GM12878 (cell line): ENCODE results near the gene NGF. TPM values are rescaled to one million over a fixed set of nuclear protein-coding genes. Genes with fewer than 3 reads are reported as not detected.

ENCODE experiments used
- ATAC-seq: fragments of 200-7000 bp; cut with Tn5 transposase; 3 replicates; pipeline ENCODE4 v1.9.1; 2020; ENCODE audit warnings: mild to moderate bottlenecking, moderate library complexity
- BruUV-seq: library from RNA; stranded (reverse); fragments of 400-500 nt; replicated peaks from 2 replicates; lab custom pipeline; 2021; lab: Mats Ljungman, UMichigan
- CTCF ChIA-PET: fragments of 300-600 bp; sonication (Branson Sonifier 250); formaldehyde crosslinking; extraction: SDS; loops from one replicate; lab custom pipeline; 2021; ENCODE audit warnings: inconsistent platforms; lab: Yijun Ruan, JAX
- POLR2A ChIA-PET: fragments of 350-600 bp; formaldehyde crosslinking; extraction: SDS; loops from one replicate; lab custom pipeline; 2021; ENCODE audit warnings: inconsistent platforms; lab: Charles Lee
- RAD21 ChIA-PET: fragments of 300-600 bp; sonication (Branson Sonifier 250); formaldehyde crosslinking; loops from one replicate; lab custom pipeline; 2023; ENCODE audit warnings: antibody characterized with exemption; ENCODE audit not compliant: unreplicated experiment; lab: Charles Lee
- SMC1A ChIA-PET: fragments of 300-600 bp; sonication (Branson Sonifier 250); formaldehyde crosslinking; loops from one replicate; lab custom pipeline; 2023; ENCODE audit not compliant: unreplicated experiment, uncharacterized antibody; lab: Charles Lee
- DNase-seq: peaks from one replicate; pipeline ENCODE4 v3.0.0-alpha.2; 2011; ENCODE audit warnings: low read depth, low spot score
- FAIRE-seq: peaks from 3 replicates; lab custom pipeline; 2011; peaks lifted over from hg19 to GRCh38; lab: Jason Lieb, UNC
- H2AFZ ChIP-seq: 2 replicates; pipeline ENCODE4 v1.6.0; 2011; ENCODE audit warnings: low read depth, low read length, control low read depth; ENCODE audit not compliant: control insufficient read depth
- H3K27ac ChIP-seq: 2 replicates; pipeline ENCODE4 v1.5.1; 2011; ENCODE audit warnings: control low read depth; ENCODE audit not compliant: control insufficient read depth, insufficient read depth
- H3K27me3 ChIP-seq, 2 experiments: replicated peaks in 1 of 2; 2 replicates each; pipeline versions ENCODE4 v1.6.0 to v1.6.1; 2011; ENCODE audit warnings: low read length in 1 of 2; ENCODE audit not compliant: control insufficient read depth in 2 of 2, insufficient read depth in 2 of 2
- H3K36me3 ChIP-seq, 2 experiments: 2 replicates each; pipeline ENCODE4 v1.5.1; 2011; ENCODE audit warnings: low read length in 1 of 2; ENCODE audit not compliant: control insufficient read depth in 2 of 2, insufficient read depth in 2 of 2
- H3K4me1 ChIP-seq: 2 replicates; pipeline ENCODE4 v1.6.1; 2011; ENCODE audit warnings: mild to moderate bottlenecking, low read length, moderate library complexity, mixed read lengths; ENCODE audit not compliant: control insufficient read depth, insufficient read depth
- H3K4me2 ChIP-seq: 2 replicates; pipeline ENCODE4 v1.6.0; 2011; ENCODE audit warnings: control low read depth; ENCODE audit not compliant: control insufficient read depth, insufficient read depth
- H3K4me3 ChIP-seq: fragments of 200-600 bp; sonication (generic); 2 replicates; pipeline ENCODE4 v1.5.1; 2016
- H3K79me2 ChIP-seq: 2 replicates; pipeline ENCODE4 v1.6.0; 2011; ENCODE audit warnings: low read length; ENCODE audit not compliant: control insufficient read depth, insufficient read depth
- H3K9ac ChIP-seq: 2 replicates; pipeline ENCODE4 v1.8.0; 2011; ENCODE audit warnings: low read length, control low read depth, mixed read lengths; ENCODE audit not compliant: control insufficient read depth, insufficient read depth
- H3K9me3 ChIP-seq: replicated peaks from 3 replicates; pipeline ENCODE4 v1.5.1; 2011; ENCODE audit warnings: mild to moderate bottlenecking, low read length; ENCODE audit not compliant: control insufficient read depth, insufficient read depth
- H4K20me1 ChIP-seq: 2 replicates; pipeline ENCODE4 v1.6.0; 2011; ENCODE audit not compliant: control insufficient read depth, insufficient read depth
- CHD1 ChIP-seq: IDR thresholded peaks from 2 replicates; pipeline ENCODE4 v1.6.1; 2012; ENCODE audit warnings: low read depth, low read length, improper control_type of control experiment
- E2F8 ChIP-seq: fragments of 450-650 bp; IDR thresholded peaks from 2 replicates; pipeline ENCODE4 v1.6.1; 2018; ENCODE audit warnings: mild to moderate bottlenecking, low read depth, moderate library complexity; ENCODE audit not compliant: partially characterized antibody
- E4F1 ChIP-seq: fragments of 450-650 bp; IDR thresholded peaks from 2 replicates; pipeline ENCODE4 v1.6.1; 2018; ENCODE audit warnings: borderline replicate concordance, mild to moderate bottlenecking; ENCODE audit not compliant: partially characterized antibody
- ETV6 ChIP-seq, 2 experiments: fragments of 450-650 bp in 1 of 2; IDR thresholded peaks in 1 of 2; conservative IDR thresholded peaks in 1 of 2; 2 replicates each; pipeline ENCODE4 v1.6.1; 2014; ENCODE audit warnings: antibody characterized with exemption in 1 of 2, borderline replicate concordance in 1 of 2, low read depth in 1 of 2, mild to moderate bottlenecking in 1 of 2, moderate library complexity in 1 of 2
- RELB ChIP-seq: fragments of 450-650 bp; IDR thresholded peaks from 2 replicates; pipeline ENCODE4 v1.6.1; 2017; ENCODE audit warnings: low read depth, mild to moderate bottlenecking, moderate library complexity
- RFX5 ChIP-seq: IDR thresholded peaks from 2 replicates; pipeline ENCODE4 v1.6.1; 2011; ENCODE audit warnings: low read depth, low read length, improper control_type of control experiment
- SMAD5 ChIP-seq: IDR thresholded peaks from 2 replicates; pipeline ENCODE4 v1.6.1; 2016; ENCODE audit warnings: antibody characterized with exemption, low read depth
- ZBTB33 ChIP-seq: fragments of 450-650 bp; IDR thresholded peaks from 2 replicates; pipeline ENCODE4 v1.6.1; 2017; ENCODE audit warnings: mild to moderate bottlenecking
- ZBTB4 ChIP-seq: fragments of 450-650 bp; formaldehyde crosslinking; IDR thresholded peaks from 2 replicates; pipeline ENCODE4 v1.4.0; 2022; ENCODE audit warnings: mild to moderate bottlenecking, moderate library complexity
- ZNF207 ChIP-seq: fragments of 450-650 bp; IDR thresholded peaks from 2 replicates; pipeline ENCODE4 v1.6.1; 2014; ENCODE audit warnings: antibody characterized with exemption, mild to moderate bottlenecking, borderline replicate concordance
- ZSCAN29 ChIP-seq: fragments of 450-650 bp; IDR thresholded peaks from 2 replicates; pipeline ENCODE4 v1.6.1; 2017; ENCODE audit warnings: mild to moderate bottlenecking, moderate library complexity
- WGBS: methylation state at CpG from one replicate; pipeline ENCODE4 v1.1.6; 2016; ENCODE audit warnings: low lambda C conversion rate; ENCODE audit not compliant: insufficient replicate concordance, insufficient coverage; ENCODE audit errors: missing lambda C conversion rate; 5-methylcytosine and 5-hydroxymethylcytosine counted together
- in situ Hi-C: fragments of 300-500 bp; cut with MboI; formaldehyde crosslinking; loops from 9 replicates; pipeline ENCODE4 v1.14.3; 2018; ENCODE audit warnings: mixed read lengths
- intact Hi-C: fragments of 100-400 bp; cut with micrococcal nuclease; formaldehyde crosslinking; loops from one replicate; pipeline ENCODE4 v1.14.2; 2022; ENCODE audit not compliant: unreplicated experiment
- polyA plus RNA-seq, 11 experiments: library from polyadenylated mRNA; depleted of rRNA in 4 of 11; unstranded in 6 of 11; stranded (reverse) in 5 of 11; fragments of >200 nt; fragmentation: Nextera tagmentation in 4 of 11; fragmentation: Illumina TruSeq in 1 of 11; extraction: Ambion mirVana in 4 of 11; extraction: Trizol in 1 of 11; gene quantifications; 1 replicate in 1 of 11; 2 replicates in 10 of 11; pipeline versions ENCODE4 v1.2.1 to v1.2.3, GENCODE V29; 2011 to 2016; ENCODE audit warnings: inconsistent platforms in 2 of 11, missing spikeins in 2 of 11, low read depth in 1 of 11
- total RNA-seq, 4 experiments: library from RNA; depleted of rRNA in 3 of 4; stranded (reverse); fragments of >200 nt in 3 of 4; fragmentation: Illumina TruSeq in 1 of 4; extraction: Trizol in 1 of 4; gene quantifications; 2 replicates each; pipeline versions ENCODE4 v1.2.1 to v1.2.3, GENCODE V29; 2013 to 2021

Gene NGF
- total and polyA plus RNA-seq, 10 of the 15 experiments (the other 5 are each of a cell fraction or from before 2014, with no cell fraction given), result not detected

- ChIA-PET CTCF (no interaction called here), POLR2A (no interaction called here), RAD21 (no interaction called here), SMC1A (no interaction called here)
- no peak overlapping the region for H3K9ac ChIP-seq
- no peaks in the 10 kb centered on the region for H3K27me3 ChIP-seq
- no peak for FAIRE-seq
- no peaks in the 10 kb centered on the region for H3K9me3 ChIP-seq
- no peak overlapping the region for H3K4me2 ChIP-seq
- no peak overlapping the region for H2AFZ ChIP-seq
- intact Hi-C loops (no loop called here), in situ Hi-C loops (no loop called here)
- DNase-seq, result no peak
- no peak overlapping the region for H3K27ac ChIP-seq
- H4K20me1 ChIP-seq, result no peaks in the 10 kb centered on the region
- no peaks in the 10 kb centered on the region for H3K79me2 ChIP-seq
- H3K4me1 ChIP-seq, result no peaks in the 10 kb centered on the region
- WGBS, result 0% methylated on average over 1 of the region's 1 CpG
- H3K4me3 ChIP-seq, result no peak overlapping the region
- ATAC-seq, result no peak
- no TSS peak for BruUV-seq
- H3K36me3 ChIP-seq, result no peaks in the 10 kb centered on the region
- no peak for TF ChIP-seq ZBTB4 (CRISPR knock-in tag)
- no peak for TF ChIP-seq RELB
- TF ChIP-seq SMAD5, result no peak
- no peak for TF ChIP-seq ZBTB33
- TF ChIP-seq E4F1, result no peak
- no peak for TF ChIP-seq E2F8
- TF ChIP-seq CHD1, result no peak
- TF ChIP-seq ETV6 (conservative IDR thresholded peaks at IDR 0.05 in 1 of 2, IDR thresholded peaks at IDR 0.05 in 1 of 2; ENCODE audit: borderline replicate concordance in 1 of 2, low read depth in 1 of 2), result no peak
- TF ChIP-seq ZNF207, result no peak
- no peak for TF ChIP-seq RFX5
- TF ChIP-seq ZSCAN29, result no peak
Measured at GRCh38 chr1:115265099-115265498, 73.0 kb downstream of the NGF start.
